Endothelial cell of umbilical vein (primary cell): Measurements from ENCODE around the gene NME7.

ENCODE experiments used
- CTCF ChIP-seq, 2 donors: IDR thresholded peaks; 1 replicate in 1 of 2; 2 replicates in 1 of 2; pipeline ENCODE4 v1.5.1; 2011; ENCODE audit warnings: low read length in 2 of 2, mild to moderate bottlenecking in 2 of 2, moderate library complexity in 2 of 2, control low read depth in 1 of 2, inconsistent platforms in 1 of 2, low read depth in 1 of 2; ENCODE audit not compliant: insufficient read depth in 1 of 2; ENCODE audit errors: extremely low read depth in 1 of 2
- EZH2 ChIP-seq: IDR thresholded peaks from 2 replicates; pipeline ENCODE4 v1.6.1; 2012; ENCODE audit warnings: borderline replicate concordance, low read depth, mild to moderate bottlenecking, moderate library complexity, low read length, inconsistent platforms; ENCODE audit not compliant: severe bottlenecking
- JUN ChIP-seq: IDR thresholded peaks from 2 replicates; pipeline ENCODE4 v1.6.1; 2011; ENCODE audit warnings: borderline replicate concordance, low read depth; ENCODE audit not compliant: insufficient read length, insufficient read depth
- MAX ChIP-seq: IDR thresholded peaks from 2 replicates; pipeline ENCODE4 v1.6.1; 2011; ENCODE audit not compliant: insufficient read depth, insufficient read length
- MYC ChIP-seq: IDR thresholded peaks from one replicate; pipeline ENCODE4 v1.6.1; 2011; ENCODE audit warnings: mild to moderate bottlenecking, low read depth, low read length
- POLR2A ChIP-seq: IDR thresholded peaks from 2 replicates; pipeline ENCODE4 v1.6.1; 2012; ENCODE audit warnings: low read depth, mild to moderate bottlenecking, control low read depth, low read length
- POLR2AphosphoS5 ChIP-seq: IDR thresholded peaks from 2 replicates; pipeline ENCODE4 v1.6.1; 2012; ENCODE audit warnings: low read depth, mild to moderate bottlenecking, control low read depth, low read length, moderate library complexity; ENCODE audit not compliant: insufficient read depth

DNA sequence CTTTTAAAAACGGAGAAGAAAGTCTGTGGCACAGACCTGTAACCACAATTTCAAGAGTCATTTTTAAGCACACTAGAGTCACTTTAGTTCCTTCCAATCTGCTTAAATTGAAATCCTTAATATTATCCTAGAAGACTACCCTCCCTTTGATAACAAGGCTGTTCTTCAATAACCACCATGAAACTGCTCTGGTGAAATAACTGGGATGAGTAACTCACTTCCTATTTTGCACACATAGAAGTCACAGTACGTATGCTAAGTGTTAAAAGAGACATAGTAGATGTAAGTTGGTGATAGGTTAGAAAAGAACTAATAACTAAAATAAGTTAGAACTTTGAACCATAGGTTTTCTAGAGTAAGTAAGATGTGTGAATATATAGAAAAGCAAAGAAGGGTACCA, 107.8 kb downstream of the NME7 start:
- TF ChIP-seq CTCF (IDR thresholded peaks at IDR 0.05; ENCODE audit: extremely low read depth in 1 of 2, insufficient read depth in 1 of 2, low read depth in 1 of 2, low read length in 2 of 2): no peak
- no peak for TF ChIP-seq MAX
- TF ChIP-seq POLR2AphosphoS5: no peak
- no peak for TF ChIP-seq EZH2
- no peak for TF ChIP-seq POLR2A
- no peak for TF ChIP-seq MYC
- TF ChIP-seq JUN: no peak
